Lower leg skin (tissue), 3 donors: ENCODE data around the gene TAS2R14.

Source experiments
- CTCF ChIP-seq, 3 donors: fragments of 450-650 bp; IDR thresholded peaks; one replicate each; pipeline ENCODE4 v1.5.1; 2016; ENCODE audit warnings: antibody characterized with exemption in 3 of 3, mild to moderate bottlenecking in 3 of 3, moderate library complexity in 2 of 3
- POLR2A ChIP-seq, 2 donors: fragments of 450-650 bp; IDR thresholded peaks; one replicate each; pipeline ENCODE4 v1.6.1; 2016 to 2017; ENCODE audit warnings: antibody characterized with exemption in 2 of 2, mild to moderate bottlenecking in 1 of 2, moderate library complexity in 1 of 2

GRCh38 chr12:10965476-10965875 is 26.4 kb upstream of the TAS2R14 start:
- TF ChIP-seq CTCF (IDR thresholded peaks at IDR 0.05) = no peak
- no peak for TF ChIP-seq POLR2A (IDR thresholded peaks at IDR 0.05)
